Stimulated activated CD4-positive, alpha-beta T cell treated with anti-CD3 and anti-CD28 coated beads, Interleukin-12 subunit alpha, Interleukin-12 subunit beta, amount 100 ng/mL, for 24 hours (primary cell): Measurements from ENCODE around the gene SLC8B1.

Source experiments
- DNase-seq, 2 experiments: peaks; one replicate each; pipeline ENCODE4 v3.0.0-alpha.2; 2020; ENCODE audit warnings: low read depth in 2 of 2

Gene SLC8B1

GRCh38 chr12:113334786-113335539 is at the start of gene SLC8B1:
TSS of gene SLC8B1 (minus strand) at chr12:113335109. CDS start at chr12:113332878, 2,231 bp downstream.
- peak; percentile 81 for DNase-seq

- DNase-seq = no peak
These were observed 47.3 kb upstream of the SLC8B1 start for GRCh38 chr12:113382206-113382605.

DNA sequence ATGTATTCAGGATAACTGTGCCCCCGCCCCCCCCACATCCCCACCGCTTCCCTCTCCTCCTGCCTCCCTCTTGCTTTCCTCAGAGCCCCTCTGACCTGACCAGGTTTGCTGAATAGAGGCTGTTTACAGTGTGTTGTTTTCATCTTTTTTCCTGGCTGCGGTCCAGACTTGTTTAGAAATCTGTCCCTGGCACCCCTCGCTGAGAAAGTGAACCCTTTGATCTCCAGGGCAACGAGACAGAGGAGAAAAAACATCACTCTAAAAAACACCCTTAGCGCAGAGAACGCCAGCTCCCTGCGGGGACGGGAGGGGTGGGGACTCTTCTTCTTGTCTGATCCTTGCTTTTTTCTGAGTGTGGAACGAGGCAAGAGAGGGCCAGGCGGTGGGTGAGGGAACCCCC is 46.3 kb upstream of the SLC8B1 start:
- DNase-seq = no peak

GRCh38 chr12:113378291-113378690 is 43.4 kb upstream of the SLC8B1 start:
- no peak for DNase-seq

DNA sequence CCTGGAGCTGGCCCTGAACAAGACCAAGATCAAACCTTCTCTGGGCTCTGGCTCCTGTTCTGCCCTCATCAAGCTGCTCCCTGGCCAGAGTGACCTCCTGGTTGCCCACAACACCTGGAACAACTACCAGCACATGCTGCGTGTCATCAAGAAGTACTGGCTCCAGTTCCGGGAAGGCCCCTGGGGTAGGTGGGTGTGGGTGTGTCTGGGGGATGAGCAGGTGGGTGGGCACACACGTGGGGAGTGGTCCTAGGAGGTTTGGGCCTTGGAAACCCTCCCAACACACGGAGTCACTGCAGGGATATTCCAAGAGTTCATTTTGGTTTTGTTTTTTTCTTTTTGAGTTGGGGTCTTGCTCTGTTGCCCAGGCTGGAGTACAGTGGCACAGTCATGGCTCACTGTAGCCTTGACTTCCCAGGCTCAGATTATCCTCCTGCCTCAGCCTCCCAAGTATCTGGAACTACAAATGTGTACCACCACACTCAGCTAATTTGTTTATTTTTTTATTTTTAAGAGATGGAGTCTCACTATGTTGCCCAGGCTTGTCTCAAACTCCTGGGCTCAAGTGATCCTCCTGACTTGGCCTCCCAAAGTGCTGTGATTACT is 40.0 kb upstream of the SLC8B1 start:
- DNase-seq = no peak

- no peak for DNase-seq
These were observed 39.1 kb upstream of the SLC8B1 start for GRCh38 chr12:113373969-113374368.

DNA sequence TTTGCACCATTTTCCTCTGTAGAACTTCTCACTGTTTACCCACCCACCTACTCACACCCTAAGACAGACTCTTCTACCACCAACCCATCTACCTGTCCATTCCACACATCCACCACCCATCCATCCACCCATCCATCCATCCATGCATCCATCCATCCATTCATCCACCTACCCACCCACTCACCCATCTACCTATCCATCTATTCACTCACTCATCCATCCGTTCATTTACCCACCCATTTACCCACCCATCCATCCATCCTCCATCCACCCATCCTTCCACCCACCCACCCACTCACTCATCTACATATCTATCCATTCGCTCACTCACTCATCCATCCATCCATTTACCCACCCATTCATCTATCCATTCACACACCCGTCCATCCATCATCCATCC is 38.5 kb upstream of the SLC8B1 start:
- DNase-seq = no peak

DNA sequence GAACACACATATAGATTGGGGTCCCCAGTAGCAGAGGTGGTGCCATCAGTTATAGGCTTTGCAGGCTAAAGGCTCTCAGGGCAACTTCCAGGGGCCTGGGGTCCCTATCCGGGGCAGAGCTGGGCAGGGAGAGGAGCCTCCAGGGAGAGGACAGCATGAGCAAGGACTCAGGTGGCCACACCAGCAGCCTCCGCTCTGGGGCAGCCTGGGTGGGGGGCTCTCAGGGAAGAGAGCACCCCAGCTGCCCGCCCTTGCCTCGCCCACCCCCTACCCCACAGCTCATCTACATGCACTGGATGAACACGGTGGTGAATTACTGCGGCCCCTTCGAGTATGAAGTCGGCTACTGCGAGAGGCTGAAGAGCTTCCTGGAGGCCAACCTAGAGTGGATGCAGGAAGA is 37.5 kb upstream of the SLC8B1 start:
- DNase-seq = no peak

GRCh38 chr12:113371808-113372207 is 36.9 kb upstream of the SLC8B1 start:
- DNase-seq = no peak

GRCh38 chr12:113370923-113371682 is 36.2 kb upstream of the SLC8B1 start:
- DNase-seq = no peak

GRCh38 chr12:113369391-113369985 is 34.6 kb upstream of the SLC8B1 start:
- DNase-seq = no peak

- no peak for DNase-seq
These were observed 33.4 kb upstream of the SLC8B1 start for GRCh38 chr12:113368331-113368730.

- no peak for DNase-seq
These were observed 31.9 kb upstream of the SLC8B1 start for GRCh38 chr12:113366827-113367226.

GRCh38 chr12:113365639-113366395 is 30.9 kb upstream of the SLC8B1 start:
- no peak for DNase-seq

GRCh38 chr12:113364698-113365097 is 29.8 kb upstream of the SLC8B1 start:
- no peak for DNase-seq

DNA sequence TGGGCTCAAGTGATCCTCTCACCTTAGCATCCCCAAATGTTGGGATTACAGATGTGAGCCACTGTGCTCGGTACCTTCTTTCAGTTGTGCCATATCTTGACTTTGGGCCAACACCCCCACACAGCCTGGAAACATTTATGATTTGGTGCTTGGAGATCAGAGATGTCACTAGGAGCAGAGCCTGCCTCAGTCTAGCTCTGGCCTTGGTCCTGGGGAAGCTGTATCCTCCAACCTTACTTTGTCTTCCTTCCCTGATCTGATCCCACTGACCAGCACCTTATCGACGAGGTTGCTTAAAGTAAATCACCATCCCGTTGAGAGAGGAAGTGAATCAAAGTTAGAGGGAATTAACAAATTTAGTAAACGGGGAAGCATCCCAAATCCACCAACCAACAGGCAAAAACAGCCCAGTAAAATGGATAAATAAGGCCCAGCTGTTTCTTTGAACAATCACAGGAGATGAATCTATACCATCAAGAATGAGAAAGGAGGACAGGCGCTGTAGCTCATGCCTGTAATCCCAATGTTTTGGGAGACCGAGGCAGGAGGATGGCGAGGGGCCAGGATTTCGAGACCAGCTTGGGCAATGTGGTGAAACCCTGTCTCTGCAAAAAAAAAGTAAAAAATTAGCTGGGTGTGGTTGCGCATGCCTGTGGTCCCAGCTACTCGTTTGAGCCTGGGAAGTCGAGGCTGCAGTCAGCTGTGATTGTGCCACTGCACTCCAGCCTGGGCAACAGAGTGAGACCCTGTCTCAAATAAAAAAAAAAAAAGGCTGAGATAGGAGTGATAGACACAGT is 26.9 kb upstream of the SLC8B1 start:
- DNase-seq = no peak

GRCh38 chr12:113359939-113360748 is 25.2 kb upstream of the SLC8B1 start:
- no peak for DNase-seq

- no peak for DNase-seq
These were observed 24.4 kb upstream of the SLC8B1 start for GRCh38 chr12:113359133-113359938.
